Body of pancreas (tissue), 4 donors: Measurements from ENCODE around the gene TAF5L.

Source experiments
- POLR2A ChIP-seq, 3 donors: fragments of 450-650 bp; IDR thresholded peaks; one replicate each; pipeline ENCODE4 v1.6.1; 2016; ENCODE audit warnings: antibody characterized with exemption in 3 of 3, mild to moderate bottlenecking in 2 of 3
- TF ChIP-seq, protein P1 (sequence below), 7 experiments: fragments of 450-650 bp in 4 of 7; fragments of 200-600 bp in 3 of 7; sonication (generic) in 3 of 7; IDR thresholded peaks; one replicate each; pipeline ENCODE4 v1.5.1; 2016 to 2019; ENCODE audit warnings: antibody characterized with exemption in 7 of 7

DNA sequence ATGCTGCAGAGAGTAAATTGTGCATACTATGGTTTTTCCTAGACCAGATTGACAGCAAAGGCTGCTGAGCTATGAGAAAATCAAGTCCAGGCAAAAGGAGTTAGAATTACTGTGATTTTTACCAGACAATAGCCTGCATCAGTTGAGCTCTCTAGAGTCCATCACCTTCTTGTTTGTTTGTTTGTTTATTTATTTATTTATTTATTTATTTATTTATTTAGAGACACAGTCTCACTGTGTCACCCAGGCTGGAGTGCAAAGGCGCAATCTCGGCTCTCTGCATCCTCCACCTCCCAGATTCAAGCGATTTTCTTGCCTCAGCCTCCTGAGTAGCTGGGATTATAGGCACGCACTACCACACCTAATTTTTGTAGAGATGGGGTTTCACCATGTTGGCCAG lies 43.2 kb downstream of the TAF5L start:
- TF ChIP-seq, protein P1, sequence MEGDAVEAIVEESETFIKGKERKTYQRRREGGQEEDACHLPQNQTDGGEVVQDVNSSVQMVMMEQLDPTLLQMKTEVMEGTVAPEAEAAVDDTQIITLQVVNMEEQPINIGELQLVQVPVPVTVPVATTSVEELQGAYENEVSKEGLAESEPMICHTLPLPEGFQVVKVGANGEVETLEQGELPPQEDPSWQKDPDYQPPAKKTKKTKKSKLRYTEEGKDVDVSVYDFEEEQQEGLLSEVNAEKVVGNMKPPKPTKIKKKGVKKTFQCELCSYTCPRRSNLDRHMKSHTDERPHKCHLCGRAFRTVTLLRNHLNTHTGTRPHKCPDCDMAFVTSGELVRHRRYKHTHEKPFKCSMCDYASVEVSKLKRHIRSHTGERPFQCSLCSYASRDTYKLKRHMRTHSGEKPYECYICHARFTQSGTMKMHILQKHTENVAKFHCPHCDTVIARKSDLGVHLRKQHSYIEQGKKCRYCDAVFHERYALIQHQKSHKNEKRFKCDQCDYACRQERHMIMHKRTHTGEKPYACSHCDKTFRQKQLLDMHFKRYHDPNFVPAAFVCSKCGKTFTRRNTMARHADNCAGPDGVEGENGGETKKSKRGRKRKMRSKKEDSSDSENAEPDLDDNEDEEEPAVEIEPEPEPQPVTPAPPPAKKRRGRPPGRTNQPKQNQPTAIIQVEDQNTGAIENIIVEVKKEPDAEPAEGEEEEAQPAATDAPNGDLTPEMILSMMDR (IDR thresholded peaks at IDR 0.05): no peak
- no peak for TF ChIP-seq POLR2A (IDR thresholded peaks at IDR 0.05)
